K562 treated with DMSO at 1 percent for 12 hours (cell line): ENCODE results near the gene TXLNG. TPM values are rescaled to one million over a fixed set of nuclear protein-coding genes. Genes with fewer than 3 reads are reported as not detected.

Experiments used
- total RNA-seq: library from RNA; unstranded; fragments of 300-600 nt; gene quantifications from 2 replicates; pipeline ENCODE4 v1.2.3, GENCODE V29; 2022; ENCODE audit not compliant: insufficient read depth

TXLNG gene
- 6.6 and 16.4 TPM in 2 replicates for total RNA-seq

DNA sequence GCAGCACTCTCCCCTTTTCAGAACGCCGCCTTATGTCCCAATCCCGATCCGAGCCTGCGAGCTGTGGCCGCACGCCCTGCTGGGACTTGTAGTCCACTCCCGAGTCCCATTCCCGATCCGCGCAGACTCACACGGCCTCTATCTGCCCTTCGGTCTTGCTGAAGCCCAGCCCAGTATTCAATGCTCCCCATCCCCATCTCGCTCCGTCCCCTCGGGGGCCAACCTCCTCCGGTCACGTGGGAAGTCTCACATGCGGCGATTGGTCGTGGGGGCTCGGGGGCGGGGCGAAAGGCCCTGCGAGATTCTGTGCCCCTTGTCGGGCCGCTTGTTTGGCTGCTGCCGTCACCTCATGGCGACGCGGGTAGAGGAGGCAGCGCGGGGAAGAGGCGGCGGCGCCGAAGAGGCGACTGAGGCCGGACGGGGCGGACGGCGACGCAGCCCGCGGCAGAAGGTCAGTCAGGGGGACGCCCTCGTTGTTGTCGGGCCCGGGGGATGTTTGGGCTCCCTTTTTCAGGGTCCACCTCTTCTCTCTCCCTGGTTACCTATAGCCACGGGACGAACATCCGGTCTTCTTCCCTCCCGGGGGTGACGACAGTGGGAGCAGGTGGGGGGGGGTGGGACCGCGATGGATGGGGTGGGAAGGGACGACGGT, at the start of gene TXLNG:
Gene TXLNG, plus strand, starts transcription at position 328 of the 652 bp plus-strand sequence. Its CDS starts 22 bp downstream, at position 350.

DNA sequence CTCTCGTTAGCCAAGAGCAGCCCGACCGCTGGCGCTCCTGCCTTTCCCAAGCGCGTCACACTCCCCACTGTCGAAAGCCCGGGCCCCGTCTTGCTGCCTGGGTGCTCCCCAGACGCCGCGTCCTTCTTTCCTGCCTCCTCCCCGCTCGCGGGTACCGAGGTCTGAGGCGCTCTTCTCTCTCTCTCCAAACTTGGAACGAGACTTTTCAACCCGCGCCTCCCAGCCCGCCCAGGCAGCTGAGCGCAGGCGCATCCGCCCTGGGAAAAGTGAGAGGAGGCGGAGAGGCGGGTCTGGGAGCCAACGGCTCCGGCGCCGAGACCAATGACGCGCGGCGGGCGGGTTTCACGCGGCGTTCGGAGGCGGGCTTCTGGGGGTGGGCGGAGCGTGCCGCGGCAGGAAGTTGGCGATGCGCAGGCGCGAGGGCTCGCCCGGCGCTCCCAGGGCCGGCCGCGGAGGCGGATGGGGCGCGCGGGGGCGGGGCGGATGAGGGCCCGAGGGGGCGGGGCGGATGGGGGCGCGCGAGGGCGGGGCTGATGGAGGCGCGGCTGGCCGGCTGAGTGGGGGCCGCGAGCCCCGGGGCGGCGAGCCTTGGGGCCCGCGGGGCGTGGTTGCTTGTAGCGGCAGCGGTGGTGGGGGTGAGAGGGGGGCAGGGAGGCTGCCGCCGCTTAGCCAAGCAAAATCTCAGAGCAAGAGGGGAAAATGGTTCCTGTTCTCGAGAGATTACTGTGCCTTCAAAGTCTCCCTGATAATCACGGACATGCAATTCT, 84.0 kb downstream of the TXLNG start, which contains the start of gene RBBP7:
Gene RBBP7, minus strand, starts transcription at position 268 of the 767 bp plus-strand sequence. CDS start 309 bp downstream, outside the sequence.

Other genes with a start within 250 kb of the TXLNG start
- gene S100G, start 136.3 kb upstream of the TXLNG start, total RNA-seq = not detected in 2 replicates
- 5.6 and 14.7 TPM in 2 replicates for gene CTPS2, start 73.8 kb upstream of the TXLNG start, total RNA-seq
- 11.9 and 22.1 TPM in 2 replicates for gene SYAP1, start 66.9 kb upstream of the TXLNG start, total RNA-seq
- 64.3 and 120 TPM in 2 replicates for gene RBBP7, start 83.9 kb downstream of the TXLNG start, total RNA-seq
- not detected in 2 replicates for gene REPS2, start 160.2 kb downstream of the TXLNG start, total RNA-seq